ENCODE measurements around the gene AHCYL2.

Gene AHCYL2

GRCh38 chr7:129187681-129188371 lies 37.0 kb upstream of the AHCYL2 start:
- no peak for TF ChIP-seq TAF1 (IDR thresholded peaks at IDR 0.05; ENCODE audit: borderline replicate concordance, insufficient read depth, low read length)
- TF ChIP-seq REST (IDR thresholded peaks at IDR 0.05; ENCODE audit: insufficient read depth in 1 of 2, low read depth in 2 of 2, low read length in 2 of 2), result no peak
- TF ChIP-seq POLR2AphosphoS5 (IDR thresholded peaks at IDR 0.05; ENCODE audit: low read depth, low read length), result no peak
- no peak for TF ChIP-seq FOXP2 (optimal IDR thresholded peaks at IDR 0.05; ENCODE audit: borderline replicate concordance, extremely low read depth, extremely low read length, insufficient read depth)
- TF ChIP-seq SIN3A (IDR thresholded peaks at IDR 0.05; ENCODE audit: borderline replicate concordance, insufficient read depth, low read length), result no peak

- TF ChIP-seq FOXP2 (optimal IDR thresholded peaks at IDR 0.05; ENCODE audit: borderline replicate concordance, extremely low read depth, extremely low read length, insufficient read depth) (peak; percentile 60), POLR2AphosphoS5 (IDR thresholded peaks at IDR 0.05; ENCODE audit: low read depth, low read length) (peak; percentile 53; the same call in 1 of the 2 replicates), TAF1 (IDR thresholded peaks at IDR 0.05; ENCODE audit: borderline replicate concordance, insufficient read depth, low read length) (no peak), REST (IDR thresholded peaks at IDR 0.05; ENCODE audit: insufficient read depth in 1 of 2, low read depth in 2 of 2, low read length in 2 of 2) (no peak)
These were observed 36.4 kb upstream of the AHCYL2 start, which contains the start of gene SMO for GRCh38 chr7:129188372-129188891. Gene SMO, plus strand, starts transcription at chr7:129188633. Its CDS starts 519 bp downstream, at chr7:129189152.

- TF ChIP-seq FOXP2 (optimal IDR thresholded peaks at IDR 0.05; ENCODE audit: borderline replicate concordance, extremely low read depth, extremely low read length, insufficient read depth) (no peak), SIN3A (IDR thresholded peaks at IDR 0.05; ENCODE audit: borderline replicate concordance, insufficient read depth, low read length) (no peak), TAF1 (IDR thresholded peaks at IDR 0.05; ENCODE audit: borderline replicate concordance, insufficient read depth, low read length) (no peak), REST (IDR thresholded peaks at IDR 0.05; ENCODE audit: insufficient read depth in 1 of 2, low read depth in 2 of 2, low read length in 2 of 2) (no peak), POLR2AphosphoS5 (IDR thresholded peaks at IDR 0.05; ENCODE audit: low read depth, low read length) (no peak)
These were observed 35.8 kb upstream of the AHCYL2 start for GRCh38 chr7:129188892-129189660.

- TF ChIP-seq SIN3A (IDR thresholded peaks at IDR 0.05; ENCODE audit: borderline replicate concordance, insufficient read depth, low read length) (no peak), TAF1 (IDR thresholded peaks at IDR 0.05; ENCODE audit: borderline replicate concordance, insufficient read depth, low read length) (no peak), REST (IDR thresholded peaks at IDR 0.05; ENCODE audit: insufficient read depth in 1 of 2, low read depth in 2 of 2, low read length in 2 of 2) (0 out of 4 replicates have a peak, but pooled peaks of 1 of the 2 experiments have one; percentile 3), POLR2AphosphoS5 (IDR thresholded peaks at IDR 0.05; ENCODE audit: low read depth, low read length) (no peak), FOXP2 (optimal IDR thresholded peaks at IDR 0.05; ENCODE audit: borderline replicate concordance, extremely low read depth, extremely low read length, insufficient read depth) (no peak)
These were observed 35.0 kb upstream of the AHCYL2 start for GRCh38 chr7:129189661-129190310.

Measured in PFSK-1 (cell line).